HCT116 (cell line): Measurements from ENCODE around the gene C14orf93. TPM values are rescaled to one million over a fixed set of nuclear protein-coding genes. Genes with fewer than 3 reads are reported as not detected.

ENCODE experiments used
- ATAC-seq: fragments of 200-7000 bp; cut with Tn5 transposase; 2 replicates; pipeline ENCODE4 v1.9.1; 2020; ENCODE audit warnings: mild to moderate bottlenecking, moderate library complexity
- BruUV-seq: library from RNA; stranded (reverse); fragments of 400-500 nt; replicated peaks from 2 replicates; lab custom pipeline; 2021; lab: Mats Ljungman, UMichigan
- CTCF ChIA-PET: fragments of 300-600 bp; sonication (Branson Sonifier 250); formaldehyde crosslinking; loops from one replicate; lab custom pipeline; 2021; ENCODE audit warnings: antibody characterized with exemption; lab: Charles Lee
- POLR2A ChIA-PET: fragments of 300-600, 350-600 bp; sonication (Branson Sonifier 250); formaldehyde crosslinking; loops from one replicate; lab custom pipeline; 2021; ENCODE audit warnings: antibody characterized with exemption; lab: Charles Lee
- RAD21 ChIA-PET, 2 experiments: fragments of 300-600 bp; sonication (Branson Sonifier 250); formaldehyde crosslinking; loops; one replicate each; lab custom pipeline; 2023; ENCODE audit warnings: low total read pairs in 2 of 2; ENCODE audit not compliant: uncharacterized antibody in 2 of 2, unreplicated experiment in 2 of 2, low non-redundant PET in 1 of 2; lab: Charles Lee
- DNase-seq: peaks from one replicate; pipeline ENCODE4 v3.0.0-alpha.2; 2010; ENCODE audit warnings: low read depth, low spot score
- H2AFZ ChIP-seq: fragments of 200-600 bp; shearing (Covaris generic), sonication (generic); 2 replicates; pipeline ENCODE4 v1.6.1; 2017; ENCODE audit warnings: low read depth, mixed run types, mixed read lengths, antibody characterized with exemption, low read length; ENCODE audit not compliant: poor library complexity, severe bottlenecking
- H3K27ac ChIP-seq: 2 replicates; pipeline ENCODE4 v1.5.1; 2012; ENCODE audit warnings: low read depth, low read length
- H3K27me3 ChIP-seq: fragments of 200-600 bp; sonication (generic); 2 replicates; pipeline ENCODE4 v1.6.1; 2016; ENCODE audit warnings: mixed run types, low read length, mixed read lengths; ENCODE audit not compliant: insufficient read depth
- H3K36me3 ChIP-seq, 2 experiments: fragments of 200-500 bp in 1 of 2; fragments of 200-600 bp in 1 of 2; sonication (Bioruptor generic) in 1 of 2; sonication (generic) in 1 of 2; 2 replicates each; pipeline versions ENCODE4 v1.5.1 to v1.6.1; 2014 to 2016; ENCODE audit warnings: low read length in 2 of 2, inconsistent platforms in 1 of 2, mixed read lengths in 1 of 2, mixed run types in 1 of 2; ENCODE audit not compliant: insufficient read depth in 2 of 2, control insufficient read depth in 1 of 2
- H3K4me1 ChIP-seq, 2 experiments: fragments of 200-600 bp in 1 of 2; sonication (generic) in 1 of 2; 2 replicates each; pipeline versions ENCODE4 v1.5.1 to v1.6.1; 2012 to 2017; ENCODE audit warnings: low read length in 2 of 2, inconsistent platforms in 1 of 2, mild to moderate bottlenecking in 1 of 2, mixed read lengths in 1 of 2, mixed run types in 1 of 2, moderate library complexity in 1 of 2; ENCODE audit not compliant: insufficient read depth in 2 of 2, control insufficient read depth in 1 of 2
- H3K4me2 ChIP-seq: fragments of 200-600 bp; sonication (generic); 2 replicates; pipeline ENCODE4 v1.6.1; 2017; ENCODE audit warnings: mixed run types, low read length, mixed read lengths
- H3K4me3 ChIP-seq, 2 experiments: fragments of 200-600 bp in 1 of 2; sonication (generic) in 1 of 2; replicated peaks in 1 of 2; 2 replicates each; pipeline ENCODE4 v1.5.1; 2011 to 2016; ENCODE audit warnings: low read length in 2 of 2, control low read depth in 1 of 2, low read depth in 1 of 2, mild to moderate bottlenecking in 1 of 2, mixed read lengths in 1 of 2, mixed run types in 1 of 2
- H3K79me2 ChIP-seq: fragments of 200-600 bp; sonication (generic); 2 replicates; pipeline ENCODE4 v1.6.1; 2017; ENCODE audit warnings: mild to moderate bottlenecking, mixed run types, low read length, moderate library complexity, mixed read lengths; ENCODE audit not compliant: insufficient read depth
- H3K9ac ChIP-seq: fragments of 200-600 bp; sonication (generic); 2 replicates; pipeline ENCODE4 v1.6.1; 2016; ENCODE audit warnings: low read length, mixed read lengths
- H3K9me2 ChIP-seq: fragments of 200-600 bp; sonication (generic), shearing (Covaris generic); 2 replicates; pipeline ENCODE4 v1.6.1; 2017; ENCODE audit warnings: mixed run types, mild to moderate bottlenecking, moderate library complexity; ENCODE audit not compliant: insufficient read depth
- H3K9me3 ChIP-seq, 2 experiments: fragments of 200-500 bp in 1 of 2; fragments of 200-600 bp in 1 of 2; sonication (Bioruptor generic) in 1 of 2; sonication (generic) in 1 of 2; 2 replicates each; pipeline ENCODE4 v1.6.1; 2014 to 2017; ENCODE audit warnings: low read length in 2 of 2, mixed read lengths in 2 of 2, inconsistent platforms in 1 of 2, low read depth in 1 of 2, mild to moderate bottlenecking in 1 of 2, mixed run types in 1 of 2, moderate library complexity in 1 of 2; ENCODE audit not compliant: control insufficient read depth in 1 of 2, insufficient read depth in 1 of 2
- H4K20me1 ChIP-seq: fragments of 200-600 bp; sonication (generic), shearing (Covaris generic); 2 replicates; pipeline ENCODE4 v1.6.1; 2017; ENCODE audit warnings: mixed run types, mild to moderate bottlenecking, moderate library complexity; ENCODE audit not compliant: insufficient read depth
- ATF3 ChIP-seq: IDR thresholded peaks from 2 replicates; pipeline ENCODE4 v1.6.1; 2012
- CTCF ChIP-seq, 3 experiments: fragments of 200-600 bp in 1 of 3; sonication (generic) in 1 of 3; IDR thresholded peaks in 2 of 3; conservative IDR thresholded peaks in 1 of 3; 2 replicates each; pipeline ENCODE4 v1.5.1; 2012 to 2017; ENCODE audit warnings: low read depth in 2 of 3, low read length in 2 of 3, antibody characterized with exemption in 1 of 3, borderline replicate concordance in 1 of 3, control low read depth in 1 of 3, mild to moderate bottlenecking in 1 of 3, mixed read lengths in 1 of 3, mixed run types in 1 of 3, moderate library complexity in 1 of 3; ENCODE audit not compliant: insufficient read depth in 1 of 3
- EGR1 ChIP-seq: IDR thresholded peaks from 2 replicates; pipeline ENCODE4 v1.6.1; 2012; ENCODE audit warnings: low read depth
- EZH2 ChIP-seq: fragments of 200-600 bp; sonication (generic); IDR thresholded peaks from 2 replicates; pipeline ENCODE4 v1.6.1; 2017; ENCODE audit warnings: antibody characterized with exemption, mixed run types
- FOSL1 ChIP-seq: IDR thresholded peaks from 2 replicates; pipeline ENCODE4 v1.6.1; 2012; ENCODE audit warnings: low read depth
- POLR2A ChIP-seq: IDR thresholded peaks from 2 replicates; pipeline ENCODE4 v1.7.0; 2011; ENCODE audit warnings: borderline replicate concordance; ENCODE audit not compliant: insufficient read depth, insufficient read length; ENCODE audit errors: extremely low read depth
- POLR2AphosphoS5 ChIP-seq: IDR thresholded peaks from 2 replicates; pipeline ENCODE4 v1.6.1; 2011; ENCODE audit warnings: mild to moderate bottlenecking, low read depth, low read length, moderate library complexity
- REST ChIP-seq: IDR thresholded peaks from 2 replicates; pipeline ENCODE4 v1.6.1; 2012; ENCODE audit warnings: low read depth
- SIN3A ChIP-seq: IDR thresholded peaks from 2 replicates; pipeline ENCODE4 v1.6.1; 2012; ENCODE audit warnings: low read depth
- SP1 ChIP-seq: IDR thresholded peaks from 2 replicates; pipeline ENCODE4 v1.6.1; 2012; ENCODE audit warnings: low read depth
- SRF ChIP-seq: IDR thresholded peaks from 2 replicates; pipeline ENCODE4 v1.6.1; 2012; ENCODE audit warnings: low read depth
- ZFX ChIP-seq: fragments of 450-650 bp; IDR thresholded peaks from 2 replicates; pipeline ENCODE4 v1.6.1; 2017
- ZNF274 ChIP-seq: fragments of 200-500 bp; sonication (Bioruptor generic); IDR thresholded peaks from 2 replicates; pipeline ENCODE4 v1.6.1; 2014; ENCODE audit warnings: mild to moderate bottlenecking, low read depth, low read length, inconsistent platforms
- intact Hi-C: fragments of 100-400 bp; cut with micrococcal nuclease; formaldehyde crosslinking; loops from 2 replicates; pipeline ENCODE4 v1.10.0; 2022
- total RNA-seq: library from RNA; stranded (reverse); gene quantifications from one replicate; pipeline ENCODE4 v1.2.1, GENCODE V29; 2021; ENCODE audit not compliant: unreplicated experiment

Gene C14orf93
- total RNA-seq, 1 experiment from 2014 or later = 13.7 TPM

- peaks cover 0 to 24% of the 10 kb centered on the region in 2 experiments; a peak in 2 of 4 replicates for H3K36me3 ChIP-seq
- H3K27ac ChIP-seq = no peak overlapping the region
- peaks cover 7 to 12% of the 10 kb centered on the region in 2 experiments; a peak in 3 of 4 replicates for H3K4me1 ChIP-seq
- no peak for DNase-seq
- H3K27me3 ChIP-seq = no peaks in the 10 kb centered on the region
- H3K4me2 ChIP-seq = peak overlapping the region; percentile 32; the same call in 1 of the 2 replicates
- H2AFZ ChIP-seq = no peak overlapping the region
- no peak overlapping the region for H3K4me3 ChIP-seq
- ChIA-PET POLR2A (no interaction called here), CTCF (interaction anchor here (1.0 to 1.5 kb wide), 2 partner anchors 12 to 41 kb away, joined by 3 read pairs; partner anchors contain the start of gene HAUS4), RAD21 (no interaction called here)
- no peaks in the 10 kb centered on the region for H3K9me3 ChIP-seq
- no peak for TF ChIP-seq SP1
- no peak for TF ChIP-seq ZFX
- TF ChIP-seq EGR1 = no peak
- TF ChIP-seq POLR2A = no peak
- TF ChIP-seq REST = no peak
- H3K9me2 ChIP-seq = no peaks in the 10 kb centered on the region
- ATAC-seq = 0 out of 2 replicates have a peak, but pooled peaks have one; percentile 3
- intact Hi-C loops = no loop called here
- no peak overlapping the region for H3K9ac ChIP-seq
- no peaks in the 10 kb centered on the region for H4K20me1 ChIP-seq
- no TSS peak for BruUV-seq
- no peaks in the 10 kb centered on the region for H3K79me2 ChIP-seq
Measured at GRCh38 chr14:22945642-22946041, 64.3 kb downstream of the C14orf93 start.

GRCh38 chr14:22939684-22940083, 70.3 kb downstream of the C14orf93 start:
- Histone ChIP-seq H3K27ac (no peak overlapping the region), H4K20me1 (no peaks in the 10 kb centered on the region), H2AFZ (no peak overlapping the region), H3K27me3 (no peaks in the 10 kb centered on the region), H3K4me2 (no peak overlapping the region), H3K36me3 (no peaks in the 10 kb centered on the region), H3K4me3 (no peak overlapping the region), H3K9me2 (no peaks in the 10 kb centered on the region), H3K79me2 (no peaks in the 10 kb centered on the region), H3K9me3 (no peaks in the 10 kb centered on the region), H3K4me1 (peaks cover 13 to 14% of the 10 kb centered on the region in 2 experiments), H3K9ac (no peak overlapping the region)
- no TSS peak for BruUV-seq
- DNase-seq (no peak), ATAC-seq (no peak)
- POLR2A ChIA-PET = no interaction called here
- RAD21 ChIA-PET = no interaction called here
- CTCF ChIA-PET = interaction anchor here (2.1 kb wide), 1 partner anchor 10 kb away, joined by 6 read pairs; the partner anchor contains the start of gene PRMT5
- intact Hi-C loops = no loop called here
- TF ChIP-seq EGR1 = no peak
- TF ChIP-seq ATF3 = no peak
- no peak for TF ChIP-seq FOSL1
- TF ChIP-seq EZH2 = no peak
- no peak for TF ChIP-seq SIN3A
- TF ChIP-seq SRF = no peak
- no peak for TF ChIP-seq POLR2AphosphoS5
- TF ChIP-seq CTCF (IDR thresholded peaks at IDR 0.05 in 2 of 3, conservative IDR thresholded peaks at IDR 0.05 in 1 of 3; ENCODE audit: borderline replicate concordance in 1 of 3, insufficient read depth in 1 of 3, low read depth in 2 of 3, low read length in 2 of 3) = no peak
- no peak for TF ChIP-seq ZNF274
